ENCODE results near the gene HIPK1.

DNA sequence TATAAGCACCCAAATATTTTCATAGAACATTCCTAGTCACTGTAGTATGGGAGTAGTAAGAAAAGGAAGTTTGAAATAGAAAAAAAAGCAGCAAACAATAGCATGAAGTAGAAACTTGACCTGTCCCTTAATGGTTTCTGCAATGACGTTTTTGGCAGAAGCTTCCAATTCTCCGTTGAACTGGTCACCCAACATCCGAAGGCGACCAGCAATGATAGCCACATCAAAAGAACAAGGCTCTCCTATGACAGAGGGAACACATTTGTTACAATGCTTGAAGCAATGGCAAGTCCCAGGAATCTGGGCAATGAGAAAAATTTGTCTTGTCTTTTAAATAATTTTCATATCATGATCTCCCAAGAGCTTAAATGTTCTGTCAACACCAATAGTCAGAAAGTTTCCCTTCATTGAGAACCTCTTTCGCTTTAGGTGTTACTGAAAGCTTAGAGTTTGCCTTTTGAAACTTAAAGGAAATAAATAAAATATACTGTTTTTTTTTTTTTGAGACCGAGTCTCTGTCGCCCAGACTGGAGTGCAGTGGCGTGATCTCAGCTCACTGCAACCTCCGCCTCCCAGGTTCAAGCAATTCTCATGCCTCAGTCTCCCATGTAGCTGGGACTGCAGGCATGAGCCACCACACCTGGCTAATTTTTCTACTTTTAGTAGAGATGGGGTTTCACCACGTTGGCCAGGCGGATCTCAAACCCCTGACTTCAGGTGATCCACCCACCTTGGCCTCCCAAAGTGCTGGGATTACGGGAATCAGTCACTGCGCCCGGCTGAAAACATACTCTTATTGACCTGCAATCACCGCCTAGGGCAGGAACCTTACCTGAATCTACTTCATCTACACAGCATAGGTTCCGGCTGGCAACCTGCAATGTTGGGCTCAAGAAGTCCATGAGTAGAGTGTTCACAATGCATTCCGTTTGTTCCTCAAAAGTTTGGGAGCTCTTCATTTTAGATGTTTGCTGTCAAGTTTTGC lies 42.4 kb upstream of the HIPK1 start:
- TF ChIP-seq, protein P1, sequence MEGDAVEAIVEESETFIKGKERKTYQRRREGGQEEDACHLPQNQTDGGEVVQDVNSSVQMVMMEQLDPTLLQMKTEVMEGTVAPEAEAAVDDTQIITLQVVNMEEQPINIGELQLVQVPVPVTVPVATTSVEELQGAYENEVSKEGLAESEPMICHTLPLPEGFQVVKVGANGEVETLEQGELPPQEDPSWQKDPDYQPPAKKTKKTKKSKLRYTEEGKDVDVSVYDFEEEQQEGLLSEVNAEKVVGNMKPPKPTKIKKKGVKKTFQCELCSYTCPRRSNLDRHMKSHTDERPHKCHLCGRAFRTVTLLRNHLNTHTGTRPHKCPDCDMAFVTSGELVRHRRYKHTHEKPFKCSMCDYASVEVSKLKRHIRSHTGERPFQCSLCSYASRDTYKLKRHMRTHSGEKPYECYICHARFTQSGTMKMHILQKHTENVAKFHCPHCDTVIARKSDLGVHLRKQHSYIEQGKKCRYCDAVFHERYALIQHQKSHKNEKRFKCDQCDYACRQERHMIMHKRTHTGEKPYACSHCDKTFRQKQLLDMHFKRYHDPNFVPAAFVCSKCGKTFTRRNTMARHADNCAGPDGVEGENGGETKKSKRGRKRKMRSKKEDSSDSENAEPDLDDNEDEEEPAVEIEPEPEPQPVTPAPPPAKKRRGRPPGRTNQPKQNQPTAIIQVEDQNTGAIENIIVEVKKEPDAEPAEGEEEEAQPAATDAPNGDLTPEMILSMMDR (IDR thresholded peaks at IDR 0.05; ENCODE audit: poor library complexity): no peak
- TF ChIP-seq EZH2 (IDR thresholded peaks at IDR 0.05; ENCODE audit: borderline replicate concordance): no peak
- TF ChIP-seq EZH2phosphoT487 (IDR thresholded peaks at IDR 0.05; ENCODE audit: low read depth, severe bottlenecking, unreplicated experiment): no peak

All from hepatocyte (in vitro differentiated cells).